Vagina (tissue), 2 donors: Measurements from ENCODE around the gene MSI2. TPM values are rescaled to one million over a fixed set of nuclear protein-coding genes. Genes with fewer than 3 reads are reported as not detected.

Experiments used
- DNase-seq, 2 donors: peaks; one replicate each; pipeline ENCODE4 v3.0.0-alpha.2; 2017; ENCODE audit errors: extremely low spot score in 2 of 2
- H3K27ac ChIP-seq: fragments of 200-600 bp; sonication (generic); one replicate; pipeline ENCODE4 v1.5.1; 2019
- H3K27me3 ChIP-seq: fragments of 200-600 bp; sonication (generic); one replicate; pipeline ENCODE4 v1.5.1; 2019
- H3K36me3 ChIP-seq, 2 donors: fragments of 200-600 bp; sonication (generic); one replicate each; pipeline ENCODE4 v1.5.1; 2017 to 2019
- H3K4me1 ChIP-seq: fragments of 200-600 bp; sonication (generic); one replicate; pipeline ENCODE4 v1.5.1; 2019
- H3K4me3 ChIP-seq, 2 donors: fragments of 200-600 bp; sonication (generic); 1 replicate in 1 of 2; 2 replicates in 1 of 2; pipeline ENCODE4 v1.5.1; 2016 to 2019
- H3K9me3 ChIP-seq: fragments of 200-600 bp; sonication (generic); one replicate; pipeline ENCODE4 v1.5.1; 2019
- CTCF ChIP-seq, 3 experiments: fragments of 450-650 bp in 2 of 3; fragments of 200-600 bp in 1 of 3; sonication (generic) in 1 of 3; IDR thresholded peaks; one replicate each; pipeline ENCODE4 v1.5.1; 2017 to 2019; ENCODE audit warnings: antibody characterized with exemption in 3 of 3, mild to moderate bottlenecking in 2 of 3, moderate library complexity in 2 of 3
- POLR2A ChIP-seq, 2 donors: fragments of 450-650 bp; IDR thresholded peaks; one replicate each; pipeline ENCODE4 v1.6.1; 2017; ENCODE audit warnings: antibody characterized with exemption in 2 of 2, mild to moderate bottlenecking in 2 of 2, moderate library complexity in 2 of 2
- POLR2AphosphoS5 ChIP-seq, 2 donors: sonication (generic); formaldehyde crosslinking; IDR thresholded peaks; one replicate each; pipeline ENCODE4 v1.9.0; 2017; ENCODE audit warnings: antibody characterized with exemption in 2 of 2, mild to moderate bottlenecking in 2 of 2, low read depth in 1 of 2; ENCODE audit not compliant: insufficient read depth in 1 of 2
- intact Hi-C: fragments of 100-400 bp; cut with DNase I; formaldehyde crosslinking; loops from one replicate; pipeline ENCODE4 v1.15.1; 2023
- total RNA-seq: library from RNA; depleted of rRNA; stranded (reverse); fragments of >200 nt; gene quantifications from one replicate; pipeline ENCODE4 v1.2.3, GENCODE V29; 2016

The MSI2 gene
- total RNA-seq, 1 donor from 2014 or later: 27.3 TPM

- no peak for DNase-seq
- intact Hi-C loops: loop anchor here (10.0 kb wide), 1 partner anchor 440 kb away; no protein-coding TSS in a partner anchor
- no peak overlapping the region for H3K4me3 ChIP-seq
- H3K27ac ChIP-seq: no peak overlapping the region
- no peaks in the 10 kb centered on the region for H3K36me3 ChIP-seq
- no peaks in the 10 kb centered on the region for H3K4me1 ChIP-seq
- H3K9me3 ChIP-seq: no peaks in the 10 kb centered on the region
- TF ChIP-seq POLR2A (IDR thresholded peaks at IDR 0.05) (no peak), CTCF (IDR thresholded peaks at IDR 0.05) (no peak), POLR2AphosphoS5 (IDR thresholded peaks at IDR 0.05; ENCODE audit: insufficient read depth in 1 of 2, low read depth in 1 of 2) (no peak)
- no peaks in the 10 kb centered on the region for H3K27me3 ChIP-seq
Measured at GRCh38 chr17:57235124-57235523, 21.2 kb upstream of the MSI2 start.

GRCh38 chr17:57236686-57237299 is 19.5 kb upstream of the MSI2 start:
- Histone ChIP-seq H3K27me3 (no peaks in the 10 kb centered on the region), H3K4me1 (no peaks in the 10 kb centered on the region), H3K27ac (no peak overlapping the region), H3K4me3 (no peak overlapping the region), H3K9me3 (no peaks in the 10 kb centered on the region), H3K36me3 (no peaks in the 10 kb centered on the region)
- intact Hi-C loops: loop anchor here (10.0 kb wide), 1 partner anchor 438 kb away; no protein-coding TSS in a partner anchor
- TF ChIP-seq CTCF (IDR thresholded peaks at IDR 0.05) (no peak), POLR2AphosphoS5 (IDR thresholded peaks at IDR 0.05; ENCODE audit: insufficient read depth in 1 of 2, low read depth in 1 of 2) (no peak), POLR2A (IDR thresholded peaks at IDR 0.05) (no peak)
- no peak for DNase-seq

- no peak for DNase-seq
- no peaks in the 10 kb centered on the region for H3K27me3 ChIP-seq
- H3K4me3 ChIP-seq: no peak overlapping the region
- no peak overlapping the region for H3K27ac ChIP-seq
- no peaks in the 10 kb centered on the region for H3K36me3 ChIP-seq
- TF ChIP-seq POLR2A (IDR thresholded peaks at IDR 0.05) (no peak), CTCF (IDR thresholded peaks at IDR 0.05) (no peak), POLR2AphosphoS5 (IDR thresholded peaks at IDR 0.05; ENCODE audit: insufficient read depth in 1 of 2, low read depth in 1 of 2) (no peak)
- no peaks in the 10 kb centered on the region for H3K9me3 ChIP-seq
- intact Hi-C loops: loop anchor here (10.0 kb wide), 1 partner anchor 504 kb away; the partner anchor contains the start of gene CCDC182
- no peaks in the 10 kb centered on the region for H3K4me1 ChIP-seq
Measured at GRCh38 chr17:57240648-57241047, 15.7 kb upstream of the MSI2 start.

GRCh38 chr17:57242148-57242547 is 14.2 kb upstream of the MSI2 start:
- no peak overlapping the region for H3K27ac ChIP-seq
- H3K9me3 ChIP-seq: no peaks in the 10 kb centered on the region
- DNase-seq: no peak
- intact Hi-C loops: loop anchor here (10.0 kb wide), 1 partner anchor 503 kb away; the partner anchor contains the start of gene CCDC182
- H3K27me3 ChIP-seq: no peaks in the 10 kb centered on the region
- H3K36me3 ChIP-seq: no peaks in the 10 kb centered on the region
- TF ChIP-seq POLR2A (IDR thresholded peaks at IDR 0.05): no peak
- H3K4me1 ChIP-seq: no peaks in the 10 kb centered on the region
- H3K4me3 ChIP-seq: no peak overlapping the region

GRCh38 chr17:57243171-57243622 is 13.1 kb upstream of the MSI2 start:
- no peaks in the 10 kb centered on the region for H3K36me3 ChIP-seq
- no peak for TF ChIP-seq POLR2A (IDR thresholded peaks at IDR 0.05)
- TF ChIP-seq CTCF (IDR thresholded peaks at IDR 0.05): peak; percentile 92 to 99 (median 98)
- TF ChIP-seq POLR2AphosphoS5 (IDR thresholded peaks at IDR 0.05; ENCODE audit: insufficient read depth in 1 of 2, low read depth in 1 of 2): no peak
- no peak overlapping the region for H3K27ac ChIP-seq
- no peak overlapping the region for H3K4me3 ChIP-seq
- H3K4me1 ChIP-seq: no peaks in the 10 kb centered on the region
- intact Hi-C loops: loop anchor here (10.0 kb wide), 1 partner anchor 502 kb away; the partner anchor contains the start of gene CCDC182
- no peak for DNase-seq
- no peaks in the 10 kb centered on the region for H3K27me3 ChIP-seq
- no peaks in the 10 kb centered on the region for H3K9me3 ChIP-seq
